Measurements from ENCODE around the gene MYH10. TPM values are rescaled to one million over a fixed set of nuclear protein-coding genes. Genes with fewer than 3 reads are reported as not detected.

The MYH10 gene
- total and polyA plus RNA-seq, 9 of the 15 experiments (the other 6 are each of a cell fraction or from before 2014, with no cell fraction given), result 16.3 to 95.3 (median 39.7) TPM

- ATAC-seq, result no peak
- 0% methylated on average over 1 of the region's 1 CpG for WGBS (ENCODE audit: insufficient coverage, low coverage, missing lambda C conversion rate)
- no peaks in the 10 kb centered on the region for H4K20me1 ChIP-seq (replicated peaks; ENCODE audit: control insufficient read depth, insufficient read depth, low read length)
- H2AFZ ChIP-seq (ENCODE audit: low read depth, low read length), result no peak overlapping the region
- no peak overlapping the region for H3K4me3 ChIP-seq
- TF ChIP-seq POLR2G (IDR thresholded peaks at IDR 0.05; ENCODE audit: low read depth, low read length), result no peak
- TF ChIP-seq SFPQ (IDR thresholded peaks at IDR 0.05; ENCODE audit: low read depth, low read length), result no peak
- no peak for TF ChIP-seq ZNF57 (CRISPR knock-in tag; IDR thresholded peaks at IDR 0.05)
- no peak for TF ChIP-seq GATA2 (CRISPR knock-in tag; IDR thresholded peaks at IDR 0.05)
- ChIA-PET CTCF (ENCODE audit: low intra/inter-chr PET ratio) (no interaction called here), POLR2A (no interaction called here)
- no peak overlapping the region for H3K9ac ChIP-seq (ENCODE audit: insufficient read depth in 1 of 2, low read depth in 2 of 2, low read length in 2 of 2)
- no TSS peak for BruUV-seq (replicated peaks)
- H3K79me2 ChIP-seq (ENCODE audit: control insufficient read depth, insufficient read depth, low read length), result no peaks in the 10 kb centered on the region
- H3K4me2 ChIP-seq (ENCODE audit: insufficient read depth, low read length), result no peak overlapping the region
- FAIRE-seq, result no peak
- no peaks in the 10 kb centered on the region for H3K4me1 ChIP-seq (replicated peaks in 1 of 2; ENCODE audit: control insufficient read depth in 2 of 2, insufficient read depth in 2 of 2, low read length in 2 of 2)
- in situ Hi-C loops (cut with MboI) (no loop called here), intact Hi-C loops (cut with micrococcal nuclease) (no loop called here)
- no peaks in the 10 kb centered on the region for H3K9me1 ChIP-seq (ENCODE audit: control insufficient read depth, insufficient read depth, low read length)
- no peaks in the 10 kb centered on the region for H3K36me3 ChIP-seq (ENCODE audit: control insufficient read depth, insufficient read depth, low read length)
- no peak overlapping the region for H3K27ac ChIP-seq (ENCODE audit: extremely low read depth, low read depth, low read length)
- H3K9me3 ChIP-seq (replicated peaks; ENCODE audit: control insufficient read depth, insufficient read depth, low read depth, low read length), result no peaks in the 10 kb centered on the region
- DNase-seq (ENCODE audit: extremely low read depth in 1 of 4, low spot score in 3 of 4), result no peak
- H3K27me3 ChIP-seq (ENCODE audit: control insufficient read depth in 2 of 2, insufficient read depth in 2 of 2, low read length in 2 of 2), result peaks cover 12 to 50% of the 10 kb centered on the region in 2 experiments; a peak in 4 of 5 replicates
These were observed 19.6 kb upstream of the MYH10 start for GRCh38 chr17:8650119-8650499.

Measured in K562 (cell line).